Measurements from ENCODE around the gene LINS1. TPM values are rescaled to one million over a fixed set of nuclear protein-coding genes. Genes with fewer than 3 reads are reported as not detected.

The LINS1 gene
- polyA plus RNA-seq, 1 donor from 2014 or later, result 21.4 TPM

DNA sequence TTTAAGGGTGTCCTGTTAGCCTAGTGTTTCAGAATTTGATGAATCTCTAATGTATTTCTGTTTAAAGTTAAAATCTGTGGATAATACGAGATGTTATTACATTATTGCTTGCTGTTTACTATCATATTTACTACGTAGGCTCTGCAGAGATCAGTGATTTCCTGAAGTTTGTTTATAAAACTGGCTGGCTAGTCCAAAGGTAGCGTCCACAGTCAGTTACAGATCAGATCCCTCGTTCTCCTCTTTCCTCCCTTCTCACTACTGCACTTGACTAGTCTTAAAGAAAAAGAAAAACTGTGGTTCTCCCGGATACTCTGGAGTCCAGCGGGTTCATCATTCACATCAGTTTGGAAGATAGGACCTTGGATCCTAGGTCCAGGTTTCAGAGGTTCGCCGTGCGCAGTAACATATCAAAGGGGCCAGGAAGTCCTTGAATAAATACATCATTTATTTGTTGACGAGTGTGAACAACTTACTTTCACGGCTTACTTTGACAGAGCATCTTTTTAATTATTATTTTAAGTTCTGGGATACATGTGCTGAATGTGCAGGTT, 36.3 kb upstream of the LINS1 start:
- Histone ChIP-seq H3K9me3 (ENCODE audit: low read length) (no peaks in the 10 kb centered on the region), H3K36me3 (ENCODE audit: insufficient read depth, low read length) (no peaks in the 10 kb centered on the region), H3K27me3 (ENCODE audit: insufficient read depth, low read depth, low read length) (no peaks in the 10 kb centered on the region), H3F3A (ENCODE audit: insufficient read depth, low read length, poor library complexity, severe bottlenecking) (no peaks in the 10 kb centered on the region), H3K9ac (ENCODE audit: low read length) (no peak overlapping the region), H3K4me3 (ENCODE audit: low read length) (no peak overlapping the region), H2AFZ (ENCODE audit: low read depth, low read length) (no peak overlapping the region), H3K27ac (ENCODE audit: low read length) (no peak overlapping the region), H3K4me2 (ENCODE audit: low read length) (no peak overlapping the region), H3K9me2 (ENCODE audit: insufficient read depth, low read length) (no peaks in the 10 kb centered on the region), H4K20me1 (ENCODE audit: insufficient read depth) (no peaks in the 10 kb centered on the region), H3K79me2 (replicated peaks; ENCODE audit: insufficient read depth, low read length) (no peaks in the 10 kb centered on the region)
- TF ChIP-seq POLR2AphosphoS5 (IDR thresholded peaks at IDR 0.05) (no peak), MXI1 (conservative IDR thresholded peaks at IDR 0.05; ENCODE audit: poor library complexity, severe bottlenecking) (no peak), EP300 (conservative IDR thresholded peaks at IDR 0.05; ENCODE audit: poor library complexity, severe bottlenecking) (no peak), EZH2 (IDR thresholded peaks at IDR 0.05; ENCODE audit: borderline replicate concordance, insufficient read depth, low read length, poor library complexity, severe bottlenecking) (no peak), RAD21 (conservative IDR thresholded peaks at IDR 0.05) (no peak), TAF1 (IDR thresholded peaks at IDR 0.05; ENCODE audit: low read depth) (no peak), SMC3 (conservative IDR thresholded peaks at IDR 0.05; ENCODE audit: poor library complexity) (no peak)
- TF ChIP-seq, protein P1, sequence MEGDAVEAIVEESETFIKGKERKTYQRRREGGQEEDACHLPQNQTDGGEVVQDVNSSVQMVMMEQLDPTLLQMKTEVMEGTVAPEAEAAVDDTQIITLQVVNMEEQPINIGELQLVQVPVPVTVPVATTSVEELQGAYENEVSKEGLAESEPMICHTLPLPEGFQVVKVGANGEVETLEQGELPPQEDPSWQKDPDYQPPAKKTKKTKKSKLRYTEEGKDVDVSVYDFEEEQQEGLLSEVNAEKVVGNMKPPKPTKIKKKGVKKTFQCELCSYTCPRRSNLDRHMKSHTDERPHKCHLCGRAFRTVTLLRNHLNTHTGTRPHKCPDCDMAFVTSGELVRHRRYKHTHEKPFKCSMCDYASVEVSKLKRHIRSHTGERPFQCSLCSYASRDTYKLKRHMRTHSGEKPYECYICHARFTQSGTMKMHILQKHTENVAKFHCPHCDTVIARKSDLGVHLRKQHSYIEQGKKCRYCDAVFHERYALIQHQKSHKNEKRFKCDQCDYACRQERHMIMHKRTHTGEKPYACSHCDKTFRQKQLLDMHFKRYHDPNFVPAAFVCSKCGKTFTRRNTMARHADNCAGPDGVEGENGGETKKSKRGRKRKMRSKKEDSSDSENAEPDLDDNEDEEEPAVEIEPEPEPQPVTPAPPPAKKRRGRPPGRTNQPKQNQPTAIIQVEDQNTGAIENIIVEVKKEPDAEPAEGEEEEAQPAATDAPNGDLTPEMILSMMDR (IDR thresholded peaks at IDR 0.05; ENCODE audit: poor library complexity, severe bottlenecking), result no peak
- TF ChIP-seq, protein P2, sequence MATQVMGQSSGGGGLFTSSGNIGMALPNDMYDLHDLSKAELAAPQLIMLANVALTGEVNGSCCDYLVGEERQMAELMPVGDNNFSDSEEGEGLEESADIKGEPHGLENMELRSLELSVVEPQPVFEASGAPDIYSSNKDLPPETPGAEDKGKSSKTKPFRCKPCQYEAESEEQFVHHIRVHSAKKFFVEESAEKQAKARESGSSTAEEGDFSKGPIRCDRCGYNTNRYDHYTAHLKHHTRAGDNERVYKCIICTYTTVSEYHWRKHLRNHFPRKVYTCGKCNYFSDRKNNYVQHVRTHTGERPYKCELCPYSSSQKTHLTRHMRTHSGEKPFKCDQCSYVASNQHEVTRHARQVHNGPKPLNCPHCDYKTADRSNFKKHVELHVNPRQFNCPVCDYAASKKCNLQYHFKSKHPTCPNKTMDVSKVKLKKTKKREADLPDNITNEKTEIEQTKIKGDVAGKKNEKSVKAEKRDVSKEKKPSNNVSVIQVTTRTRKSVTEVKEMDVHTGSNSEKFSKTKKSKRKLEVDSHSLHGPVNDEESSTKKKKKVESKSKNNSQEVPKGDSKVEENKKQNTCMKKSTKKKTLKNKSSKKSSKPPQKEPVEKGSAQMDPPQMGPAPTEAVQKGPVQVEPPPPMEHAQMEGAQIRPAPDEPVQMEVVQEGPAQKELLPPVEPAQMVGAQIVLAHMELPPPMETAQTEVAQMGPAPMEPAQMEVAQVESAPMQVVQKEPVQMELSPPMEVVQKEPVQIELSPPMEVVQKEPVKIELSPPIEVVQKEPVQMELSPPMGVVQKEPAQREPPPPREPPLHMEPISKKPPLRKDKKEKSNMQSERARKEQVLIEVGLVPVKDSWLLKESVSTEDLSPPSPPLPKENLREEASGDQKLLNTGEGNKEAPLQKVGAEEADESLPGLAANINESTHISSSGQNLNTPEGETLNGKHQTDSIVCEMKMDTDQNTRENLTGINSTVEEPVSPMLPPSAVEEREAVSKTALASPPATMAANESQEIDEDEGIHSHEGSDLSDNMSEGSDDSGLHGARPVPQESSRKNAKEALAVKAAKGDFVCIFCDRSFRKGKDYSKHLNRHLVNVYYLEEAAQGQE (IDR thresholded peaks at IDR 0.05; ENCODE audit: borderline replicate concordance), result no peak

DNA sequence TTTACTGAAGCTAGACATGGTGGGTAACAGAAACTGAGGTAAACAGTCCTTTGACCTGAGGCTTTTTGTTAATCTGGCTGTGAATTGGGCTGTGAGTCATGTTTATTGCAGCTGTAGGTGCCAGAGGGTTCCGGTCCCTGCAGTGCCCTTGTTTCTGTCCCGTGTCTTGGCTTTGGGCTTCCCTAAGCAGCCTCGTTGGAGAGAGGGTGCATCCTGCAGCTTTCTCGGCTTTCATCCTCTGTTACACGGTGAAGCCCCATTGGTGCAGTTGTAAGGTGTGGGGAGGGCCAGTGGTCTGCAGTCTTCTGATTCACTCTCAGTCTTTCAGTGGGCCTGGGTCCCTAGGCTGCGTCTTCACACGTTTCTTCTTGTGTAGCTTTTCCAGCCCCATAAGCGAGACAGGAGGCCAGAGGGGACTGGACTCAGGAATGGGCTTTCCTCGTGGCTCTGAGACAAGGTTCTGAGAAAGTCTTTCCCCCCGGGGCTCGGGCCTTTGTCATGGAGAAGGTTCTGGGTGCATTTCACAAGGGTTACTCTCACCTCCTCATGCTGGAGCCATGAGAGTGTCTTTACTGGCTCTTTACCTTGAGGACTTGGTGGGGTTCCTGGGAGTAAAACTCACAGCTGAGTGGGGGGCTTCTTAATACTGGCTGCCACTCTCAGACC, 33.6 kb upstream of the LINS1 start:
- H4K20me1 ChIP-seq (ENCODE audit: insufficient read depth), result no peaks in the 10 kb centered on the region
- H3K4me2 ChIP-seq (ENCODE audit: low read length), result no peak overlapping the region
- H3K27ac ChIP-seq (ENCODE audit: low read length), result no peak overlapping the region
- no peak overlapping the region for H2AFZ ChIP-seq (ENCODE audit: low read depth, low read length)
- no peaks in the 10 kb centered on the region for H3K9me3 ChIP-seq (ENCODE audit: low read length)
- H3K36me3 ChIP-seq (ENCODE audit: insufficient read depth, low read length), result no peaks in the 10 kb centered on the region
- H3F3A ChIP-seq (ENCODE audit: insufficient read depth, low read length, poor library complexity, severe bottlenecking), result no peaks in the 10 kb centered on the region
- H3K79me2 ChIP-seq (replicated peaks; ENCODE audit: insufficient read depth, low read length), result no peaks in the 10 kb centered on the region
- TF ChIP-seq TAF1 (IDR thresholded peaks at IDR 0.05; ENCODE audit: low read depth), result no peak
- TF ChIP-seq EP300 (conservative IDR thresholded peaks at IDR 0.05; ENCODE audit: poor library complexity, severe bottlenecking), result no peak
- no peak for TF ChIP-seq POLR2AphosphoS5 (IDR thresholded peaks at IDR 0.05)
- no peak for TF ChIP-seq SMC3 (conservative IDR thresholded peaks at IDR 0.05; ENCODE audit: poor library complexity)
- TF ChIP-seq, protein P2 (IDR thresholded peaks at IDR 0.05; ENCODE audit: borderline replicate concordance), result no peak
- TF ChIP-seq, protein P1 (IDR thresholded peaks at IDR 0.05; ENCODE audit: poor library complexity, severe bottlenecking), result no peak
- no peak for TF ChIP-seq MXI1 (conservative IDR thresholded peaks at IDR 0.05; ENCODE audit: poor library complexity, severe bottlenecking)
- no peak for TF ChIP-seq EZH2 (IDR thresholded peaks at IDR 0.05; ENCODE audit: borderline replicate concordance, insufficient read depth, low read length, poor library complexity, severe bottlenecking)
- TF ChIP-seq RAD21 (conservative IDR thresholded peaks at IDR 0.05), result no peak
- H3K4me3 ChIP-seq (ENCODE audit: low read length), result no peak overlapping the region
- no peak overlapping the region for H3K9ac ChIP-seq (ENCODE audit: low read length)
- no peaks in the 10 kb centered on the region for H3K9me2 ChIP-seq (ENCODE audit: insufficient read depth, low read length)
- H3K27me3 ChIP-seq (ENCODE audit: insufficient read depth, low read depth, low read length), result no peaks in the 10 kb centered on the region
